Measurements from ENCODE around the gene POMGNT1. TPM values are rescaled to one million over a fixed set of nuclear protein-coding genes. Genes with fewer than 3 reads are reported as not detected.

POMGNT1 gene
- total RNA-seq, 1 experiment from 2014 or later: 85.4 TPM

DNA sequence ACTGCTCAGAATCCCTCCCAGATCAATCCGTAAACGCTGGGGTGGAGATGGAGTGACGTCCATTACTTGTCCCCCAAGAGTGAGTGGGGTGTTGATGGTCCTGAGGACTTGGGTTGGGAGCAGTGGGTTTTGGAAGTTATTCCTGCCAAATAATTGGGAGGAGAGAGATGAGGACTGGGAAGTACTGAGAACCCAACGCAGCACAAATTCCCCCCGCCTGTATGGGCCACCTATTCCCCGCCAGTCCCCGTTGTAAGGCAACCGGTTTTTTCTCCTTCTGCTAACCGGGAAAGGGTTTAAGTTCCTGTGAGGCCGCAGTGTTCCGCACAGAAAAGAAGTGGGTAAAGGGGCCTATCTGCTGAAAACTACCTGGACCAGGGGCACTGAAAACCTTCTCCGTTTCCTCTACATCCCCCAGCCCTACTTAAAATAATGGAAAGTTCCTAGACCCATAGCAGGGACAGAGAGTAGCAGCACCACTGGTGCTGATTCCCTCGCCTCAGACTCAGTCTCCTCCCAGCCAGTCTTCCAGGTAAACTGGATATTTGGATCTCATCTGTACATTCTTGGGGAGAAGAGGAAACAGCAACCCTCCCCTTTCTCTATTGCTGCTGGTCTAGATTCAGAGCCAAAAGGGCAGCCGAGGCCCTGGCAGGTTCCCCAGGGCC is 5.6 kb upstream of the POMGNT1 start:
- H3K4me1 Mint-ChIP-seq (ENCODE audit: insufficient read depth, unreplicated experiment): peaks cover 28% of the 10 kb centered on the region
- DNase-seq (ENCODE audit: unreplicated experiment): peak; percentile 9
- H3K27me3 Mint-ChIP-seq (ENCODE audit: insufficient read depth, unreplicated experiment): no peaks in the 10 kb centered on the region
- BruUV-seq (replicated peaks): TSS peak; percentile 21
- peaks cover 4% of the 10 kb centered on the region for H3K36me3 Mint-ChIP-seq (ENCODE audit: insufficient read depth, unreplicated experiment)
- peak overlapping the region; percentile 75 for H3K4me3 Mint-ChIP-seq (ENCODE audit: unreplicated experiment)
- peak overlapping the region; percentile 73 for H3K27ac Mint-ChIP-seq (ENCODE audit: low read depth, unreplicated experiment)
- intact Hi-C loops (cut with micrococcal nuclease): no loop called here
- H3K9me3 Mint-ChIP-seq (ENCODE audit: unreplicated experiment): no peaks in the 10 kb centered on the region
- POLR2A ChIA-PET: interaction anchor here (0.7 to 3.9 kb wide), 10 partner anchors 9 to 137 kb away, joined by 3 to 30 read pairs (median 4); partner anchors contain the start of genes NSUN4 and PIK3R3
- CTCF ChIA-PET: interaction anchor here (0.6 to 3.9 kb wide), 6 partner anchors 12 to 863 kb away, joined by 3 to 31 read pairs (median 4); no protein-coding TSS in a partner anchor
- TF ChIP-seq, protein P1, sequence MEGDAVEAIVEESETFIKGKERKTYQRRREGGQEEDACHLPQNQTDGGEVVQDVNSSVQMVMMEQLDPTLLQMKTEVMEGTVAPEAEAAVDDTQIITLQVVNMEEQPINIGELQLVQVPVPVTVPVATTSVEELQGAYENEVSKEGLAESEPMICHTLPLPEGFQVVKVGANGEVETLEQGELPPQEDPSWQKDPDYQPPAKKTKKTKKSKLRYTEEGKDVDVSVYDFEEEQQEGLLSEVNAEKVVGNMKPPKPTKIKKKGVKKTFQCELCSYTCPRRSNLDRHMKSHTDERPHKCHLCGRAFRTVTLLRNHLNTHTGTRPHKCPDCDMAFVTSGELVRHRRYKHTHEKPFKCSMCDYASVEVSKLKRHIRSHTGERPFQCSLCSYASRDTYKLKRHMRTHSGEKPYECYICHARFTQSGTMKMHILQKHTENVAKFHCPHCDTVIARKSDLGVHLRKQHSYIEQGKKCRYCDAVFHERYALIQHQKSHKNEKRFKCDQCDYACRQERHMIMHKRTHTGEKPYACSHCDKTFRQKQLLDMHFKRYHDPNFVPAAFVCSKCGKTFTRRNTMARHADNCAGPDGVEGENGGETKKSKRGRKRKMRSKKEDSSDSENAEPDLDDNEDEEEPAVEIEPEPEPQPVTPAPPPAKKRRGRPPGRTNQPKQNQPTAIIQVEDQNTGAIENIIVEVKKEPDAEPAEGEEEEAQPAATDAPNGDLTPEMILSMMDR (IDR thresholded peaks at IDR 0.05; ENCODE audit: unreplicated experiment): no peak

DNA sequence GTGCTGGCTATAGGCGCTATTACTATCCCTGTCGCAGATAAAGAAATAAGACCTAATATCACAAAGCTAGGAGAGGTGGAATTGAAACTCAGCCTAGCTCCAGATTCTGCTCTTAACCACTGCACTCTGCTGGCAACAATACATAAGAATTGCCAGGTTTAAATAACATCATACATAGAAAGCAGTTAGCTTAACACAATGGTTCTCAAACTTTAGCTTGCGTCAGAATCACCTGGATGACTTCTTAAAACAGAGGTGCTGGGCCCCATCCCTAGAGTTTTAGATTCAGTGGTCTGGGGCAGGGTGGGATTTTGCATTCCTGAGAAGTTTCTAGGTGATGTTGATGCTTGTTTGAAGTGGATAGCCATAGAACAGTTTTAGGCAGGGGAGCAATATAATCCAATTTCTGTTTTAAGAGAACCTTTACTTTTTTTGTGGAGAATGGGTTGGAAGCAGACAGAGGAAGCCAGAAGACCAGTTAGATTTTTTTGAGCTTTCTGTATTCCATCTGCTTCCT is 1.1 kb upstream of the POMGNT1 start:
- BruUV-seq (replicated peaks): no TSS peak
- Mint-ChIP-seq H3K4me3 (ENCODE audit: unreplicated experiment) (peak overlapping the region; percentile 76), H3K27ac (ENCODE audit: low read depth, unreplicated experiment) (no peak overlapping the region), H3K9me3 (ENCODE audit: unreplicated experiment) (no peaks in the 10 kb centered on the region), H3K36me3 (ENCODE audit: insufficient read depth, unreplicated experiment) (peaks cover 22% of the 10 kb centered on the region), H3K27me3 (ENCODE audit: insufficient read depth, unreplicated experiment) (no peaks in the 10 kb centered on the region), H3K4me1 (ENCODE audit: insufficient read depth, unreplicated experiment) (peaks cover 34% of the 10 kb centered on the region)
- TF ChIP-seq, protein P1 (IDR thresholded peaks at IDR 0.05; ENCODE audit: unreplicated experiment): no peak
- POLR2A ChIA-PET: interaction anchor here (0.6 to 10.5 kb wide), 16 partner anchors 9 to 850 kb away, joined by 3 to 125 read pairs (median 5); partner anchors contain the start of gene PIK3R3
- CTCF ChIA-PET: interaction anchor here (0.6 to 3.1 kb wide), 10 partner anchors 12 to 296 kb away, joined by 3 to 27 read pairs (median 4); no protein-coding TSS in a partner anchor
- DNase-seq (ENCODE audit: unreplicated experiment): no peak
- intact Hi-C loops (cut with micrococcal nuclease): loop anchor here (2.0 kb wide), 1 partner anchor 24 kb away; no protein-coding TSS in a partner anchor

DNA sequence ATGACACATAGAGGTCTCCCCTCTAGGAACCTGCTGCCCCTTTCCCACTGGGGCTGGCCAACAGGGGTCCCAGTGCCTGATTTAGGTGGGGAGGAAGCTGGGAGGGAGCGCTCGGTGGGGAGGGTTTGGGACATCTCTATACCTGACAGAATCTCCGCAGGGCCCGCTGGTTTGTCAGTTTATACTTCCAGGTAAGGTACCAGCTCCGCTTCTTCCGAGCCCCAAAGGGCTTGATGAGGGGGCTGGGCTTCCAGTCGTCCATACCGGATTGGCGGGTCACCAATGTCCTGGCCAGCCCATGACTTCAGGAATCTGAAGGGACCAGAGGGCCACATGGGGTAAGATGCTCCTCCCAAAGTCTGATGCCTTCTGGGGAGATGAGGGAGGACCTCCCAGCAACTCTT is 672 bp downstream of the POMGNT1 start:
- TF ChIP-seq, protein P1 (IDR thresholded peaks at IDR 0.05; ENCODE audit: unreplicated experiment): no peak

DNA sequence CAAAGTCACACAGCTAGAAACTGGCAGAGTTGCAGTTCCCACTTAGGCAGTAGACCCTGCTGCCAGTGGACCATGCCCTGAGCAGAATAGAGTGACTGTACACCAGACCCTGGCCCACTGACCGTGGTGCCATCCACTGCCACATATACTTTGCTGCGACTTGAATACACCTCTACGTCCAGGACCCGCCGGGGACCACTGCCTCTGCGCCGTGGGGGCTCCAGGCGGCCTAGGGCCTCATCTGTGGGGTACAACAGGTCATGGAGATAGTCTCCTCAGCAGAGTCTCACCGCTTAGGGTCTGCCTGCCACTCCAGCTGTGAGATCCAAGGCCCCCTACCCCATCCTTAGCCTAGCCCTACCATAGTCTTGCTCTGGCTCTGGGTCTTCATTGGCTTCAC is 1.6 kb downstream of the POMGNT1 start:
- Mint-ChIP-seq H3K9me3 (ENCODE audit: unreplicated experiment) (no peaks in the 10 kb centered on the region), H3K27me3 (ENCODE audit: insufficient read depth, unreplicated experiment) (no peaks in the 10 kb centered on the region), H3K36me3 (ENCODE audit: insufficient read depth, unreplicated experiment) (peaks cover 45% of the 10 kb centered on the region), H3K27ac (ENCODE audit: low read depth, unreplicated experiment) (peak overlapping the region; percentile 80), H3K4me3 (ENCODE audit: unreplicated experiment) (peak overlapping the region; percentile 76), H3K4me1 (ENCODE audit: insufficient read depth, unreplicated experiment) (peaks cover 17% of the 10 kb centered on the region)
- DNase-seq (ENCODE audit: unreplicated experiment): no peak
- ChIA-PET CTCF (interaction anchor here (0.6 to 1.9 kb wide), 8 partner anchors 10 to 511 kb away, joined by 3 to 10 read pairs (median 5); no protein-coding TSS in a partner anchor), POLR2A (interaction anchor here (0.9 to 10.5 kb wide), 4 partner anchors 14 to 165 kb away, joined by 3 to 125 read pairs (median 17); no protein-coding TSS in a partner anchor)
- intact Hi-C loops (cut with micrococcal nuclease): no loop called here
- no TSS peak for BruUV-seq (replicated peaks)
- TF ChIP-seq, protein P1 (IDR thresholded peaks at IDR 0.05; ENCODE audit: unreplicated experiment): no peak

More for the DNA sequence above, 672 bp downstream of the POMGNT1 start:
- ChIA-PET POLR2A (interaction anchor here (0.9 to 10.5 kb wide), 12 partner anchors 8 to 510 kb away, joined by 3 to 125 read pairs (median 4); no protein-coding TSS in a partner anchor), CTCF (interaction anchor here (0.6 to 3.1 kb wide), 9 partner anchors 11 to 512 kb away, joined by 3 to 26 read pairs (median 4); no protein-coding TSS in a partner anchor)
- DNase-seq (ENCODE audit: unreplicated experiment): no peak
- Mint-ChIP-seq H3K27me3 (ENCODE audit: insufficient read depth, unreplicated experiment) (no peaks in the 10 kb centered on the region), H3K36me3 (ENCODE audit: insufficient read depth, unreplicated experiment) (peaks cover 36% of the 10 kb centered on the region), H3K9me3 (ENCODE audit: unreplicated experiment) (no peaks in the 10 kb centered on the region), H3K4me1 (ENCODE audit: insufficient read depth, unreplicated experiment) (peaks cover 19% of the 10 kb centered on the region), H3K4me3 (ENCODE audit: unreplicated experiment) (peak overlapping the region; percentile 76), H3K27ac (ENCODE audit: low read depth, unreplicated experiment) (peak overlapping the region; percentile 80)
- intact Hi-C loops (cut with micrococcal nuclease): no loop called here
- BruUV-seq (replicated peaks): no TSS peak
